WTC11 (cell line): ENCODE data around the gene PRKCE.

ENCODE experiments used
- EMX1 ChIP-seq: fragments of 250-450 bp; sonication (Bioruptor Pico); IDR thresholded peaks from 2 replicates; pipeline ENCODE4 v1.8.0; 2021; ENCODE audit warnings: mild to moderate bottlenecking
- ESRRA ChIP-seq: sonication (generic); formaldehyde crosslinking; IDR thresholded peaks from 2 replicates; pipeline ENCODE4 v1.8.1; 2022; ENCODE audit warnings: mild to moderate bottlenecking, missing genetic modification reagents, borderline replicate concordance
- ETV6 ChIP-seq: sonication (generic); formaldehyde crosslinking; IDR thresholded peaks from 2 replicates; pipeline ENCODE4 v1.8.1; 2022; ENCODE audit warnings: mild to moderate bottlenecking, missing genetic modification reagents
- IRF2 ChIP-seq: sonication (generic); formaldehyde crosslinking; IDR thresholded peaks from 2 replicates; pipeline ENCODE4 v1.8.0; 2022; ENCODE audit warnings: low read depth, missing genetic modification reagents, borderline replicate concordance
- JAZF1 ChIP-seq: fragments of 250-450 bp; sonication (Bioruptor Pico); IDR thresholded peaks from 2 replicates; pipeline ENCODE4 v1.9.0; 2021; ENCODE audit warnings: moderate library complexity, mild to moderate bottlenecking, inconsistent platforms
- NFATC4 ChIP-seq: fragments of 250-450 bp; sonication (Bioruptor Pico); IDR thresholded peaks from 2 replicates; pipeline ENCODE4 v1.9.0; 2021; ENCODE audit warnings: mild to moderate bottlenecking
- ZNF232 ChIP-seq: sonication (generic); formaldehyde crosslinking; IDR thresholded peaks from 2 replicates; pipeline ENCODE4 v1.8.0; 2022; ENCODE audit warnings: mild to moderate bottlenecking, missing genetic modification reagents
- ZNF317 ChIP-seq: sonication (generic); formaldehyde crosslinking; IDR thresholded peaks from 2 replicates; pipeline ENCODE4 v1.8.1; 2023; ENCODE audit warnings: low read depth, mild to moderate bottlenecking, moderate library complexity, missing genetic modification reagents, borderline replicate concordance
- ZNF671 ChIP-seq: fragments of 250-450 bp; sonication (Bioruptor Pico); IDR thresholded peaks from 2 replicates; pipeline ENCODE4 v1.8.0; 2021; ENCODE audit warnings: mild to moderate bottlenecking
- TF ChIP-seq, protein P1 (sequence below): fragments of 200-600 bp; IDR thresholded peaks from 2 replicates; pipeline ENCODE4 v1.8.0; 2022; ENCODE audit warnings: antibody characterized with exemption
- TF ChIP-seq, protein P2 (sequence below): sonication (generic); formaldehyde crosslinking; IDR thresholded peaks from 2 replicates; pipeline ENCODE4 v1.8.0; 2022; ENCODE audit warnings: mild to moderate bottlenecking, missing genetic modification reagents
- TF ChIP-seq, protein P3 (sequence below): sonication (generic); formaldehyde crosslinking; IDR thresholded peaks from 2 replicates; pipeline ENCODE4 v1.8.0; 2022; ENCODE audit warnings: mild to moderate bottlenecking, missing genetic modification reagents
- TF ChIP-seq, protein P4 (sequence below): sonication (generic); formaldehyde crosslinking; IDR thresholded peaks from 2 replicates; pipeline ENCODE4 v1.8.1; 2022; ENCODE audit warnings: mild to moderate bottlenecking, moderate library complexity, missing genetic modification reagents

DNA sequence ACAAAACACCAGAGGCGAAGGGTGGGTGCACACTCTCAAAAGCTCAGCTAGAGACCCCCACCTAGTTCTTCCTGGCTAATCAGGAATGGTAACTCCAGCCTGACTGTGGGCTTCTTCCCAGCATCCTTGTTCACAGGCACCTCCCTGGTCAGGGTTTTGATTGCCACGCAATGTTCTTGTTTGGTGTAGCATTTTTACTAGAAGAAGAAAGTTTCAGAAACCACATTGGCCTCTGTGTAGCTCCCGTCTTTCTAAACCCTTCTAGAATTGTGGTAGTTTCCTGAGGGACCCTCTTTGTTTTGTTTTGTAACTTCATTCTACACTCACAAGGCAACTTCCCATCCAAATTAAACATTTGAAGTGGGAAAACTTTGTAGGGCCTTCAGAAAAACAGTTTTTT is 391.2 kb downstream of the PRKCE start:
- TF ChIP-seq, protein P1, sequence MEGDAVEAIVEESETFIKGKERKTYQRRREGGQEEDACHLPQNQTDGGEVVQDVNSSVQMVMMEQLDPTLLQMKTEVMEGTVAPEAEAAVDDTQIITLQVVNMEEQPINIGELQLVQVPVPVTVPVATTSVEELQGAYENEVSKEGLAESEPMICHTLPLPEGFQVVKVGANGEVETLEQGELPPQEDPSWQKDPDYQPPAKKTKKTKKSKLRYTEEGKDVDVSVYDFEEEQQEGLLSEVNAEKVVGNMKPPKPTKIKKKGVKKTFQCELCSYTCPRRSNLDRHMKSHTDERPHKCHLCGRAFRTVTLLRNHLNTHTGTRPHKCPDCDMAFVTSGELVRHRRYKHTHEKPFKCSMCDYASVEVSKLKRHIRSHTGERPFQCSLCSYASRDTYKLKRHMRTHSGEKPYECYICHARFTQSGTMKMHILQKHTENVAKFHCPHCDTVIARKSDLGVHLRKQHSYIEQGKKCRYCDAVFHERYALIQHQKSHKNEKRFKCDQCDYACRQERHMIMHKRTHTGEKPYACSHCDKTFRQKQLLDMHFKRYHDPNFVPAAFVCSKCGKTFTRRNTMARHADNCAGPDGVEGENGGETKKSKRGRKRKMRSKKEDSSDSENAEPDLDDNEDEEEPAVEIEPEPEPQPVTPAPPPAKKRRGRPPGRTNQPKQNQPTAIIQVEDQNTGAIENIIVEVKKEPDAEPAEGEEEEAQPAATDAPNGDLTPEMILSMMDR: no peak
- TF ChIP-seq ZNF671 (CRISPR knock-in tag) (no peak), IRF2 (CRISPR knock-in tag) (no peak), ESRRA (no peak), JAZF1 (no peak), ETV6 (CRISPR knock-in tag) (no peak), NFATC4 (no peak), ZNF317 (CRISPR knock-in tag) (no peak), ZNF232 (CRISPR knock-in tag) (no peak), EMX1 (CRISPR knock-in tag) (no peak)
- TF ChIP-seq, protein P2, sequence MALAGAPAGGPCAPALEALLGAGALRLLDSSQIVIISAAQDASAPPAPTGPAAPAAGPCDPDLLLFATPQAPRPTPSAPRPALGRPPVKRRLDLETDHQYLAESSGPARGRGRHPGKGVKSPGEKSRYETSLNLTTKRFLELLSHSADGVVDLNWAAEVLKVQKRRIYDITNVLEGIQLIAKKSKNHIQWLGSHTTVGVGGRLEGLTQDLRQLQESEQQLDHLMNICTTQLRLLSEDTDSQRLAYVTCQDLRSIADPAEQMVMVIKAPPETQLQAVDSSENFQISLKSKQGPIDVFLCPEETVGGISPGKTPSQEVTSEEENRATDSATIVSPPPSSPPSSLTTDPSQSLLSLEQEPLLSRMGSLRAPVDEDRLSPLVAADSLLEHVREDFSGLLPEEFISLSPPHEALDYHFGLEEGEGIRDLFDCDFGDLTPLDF (CRISPR knock-in tag): no peak
- TF ChIP-seq, protein P3, sequence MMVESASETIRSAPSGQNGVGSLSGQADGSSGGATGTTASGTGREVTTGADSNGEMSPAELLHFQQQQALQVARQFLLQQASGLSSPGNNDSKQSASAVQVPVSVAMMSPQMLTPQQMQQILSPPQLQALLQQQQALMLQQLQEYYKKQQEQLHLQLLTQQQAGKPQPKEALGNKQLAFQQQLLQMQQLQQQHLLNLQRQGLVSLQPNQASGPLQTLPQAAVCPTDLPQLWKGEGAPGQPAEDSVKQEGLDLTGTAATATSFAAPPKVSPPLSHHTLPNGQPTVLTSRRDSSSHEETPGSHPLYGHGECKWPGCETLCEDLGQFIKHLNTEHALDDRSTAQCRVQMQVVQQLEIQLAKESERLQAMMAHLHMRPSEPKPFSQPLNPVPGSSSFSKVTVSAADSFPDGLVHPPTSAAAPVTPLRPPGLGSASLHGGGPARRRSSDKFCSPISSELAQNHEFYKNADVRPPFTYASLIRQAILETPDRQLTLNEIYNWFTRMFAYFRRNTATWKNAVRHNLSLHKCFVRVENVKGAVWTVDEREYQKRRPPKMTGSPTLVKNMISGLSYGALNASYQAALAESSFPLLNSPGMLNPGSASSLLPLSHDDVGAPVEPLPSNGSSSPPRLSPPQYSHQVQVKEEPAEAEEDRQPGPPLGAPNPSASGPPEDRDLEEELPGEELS: no peak
- TF ChIP-seq, protein P4, sequence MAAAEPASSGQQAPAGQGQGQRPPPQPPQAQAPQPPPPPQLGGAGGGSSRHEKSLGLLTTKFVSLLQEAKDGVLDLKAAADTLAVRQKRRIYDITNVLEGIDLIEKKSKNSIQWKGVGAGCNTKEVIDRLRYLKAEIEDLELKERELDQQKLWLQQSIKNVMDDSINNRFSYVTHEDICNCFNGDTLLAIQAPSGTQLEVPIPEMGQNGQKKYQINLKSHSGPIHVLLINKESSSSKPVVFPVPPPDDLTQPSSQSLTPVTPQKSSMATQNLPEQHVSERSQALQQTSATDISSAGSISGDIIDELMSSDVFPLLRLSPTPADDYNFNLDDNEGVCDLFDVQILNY (CRISPR knock-in tag): no peak
